ENCODE results near the gene ALKBH5.

Gene ALKBH5

GRCh38 chr17:18246880-18247612 lies 63.4 kb downstream of the ALKBH5 start:
- Histone ChIP-seq H3K9me3 (ENCODE audit: control insufficient read depth in 2 of 2, low read length in 2 of 2) (no peaks in the 10 kb centered on the region), H3K27me3 (ENCODE audit: control insufficient read depth in 1 of 2, insufficient read depth in 2 of 2, low read length in 2 of 2) (no peaks in the 10 kb centered on the region), H3K9ac (ENCODE audit: low read length in 2 of 2) (no peak overlapping the region), H3K4me1 (ENCODE audit: control insufficient read depth, insufficient read depth, low read length) (peaks cover 15% of the 10 kb centered on the region), H3K4me3 (ENCODE audit: low read length in 2 of 2) (no peak overlapping the region), H3K36me3 (ENCODE audit: control insufficient read depth in 2 of 2, insufficient read depth in 2 of 2, low read length in 2 of 2) (peaks cover 43 to 55% of the 10 kb centered on the region in 2 donors), H3K27ac (ENCODE audit: low read length) (no peak overlapping the region)

GRCh38 chr17:18247613-18248001 lies 64.0 kb downstream of the ALKBH5 start:
- no peaks in the 10 kb centered on the region for H3K27me3 ChIP-seq (ENCODE audit: control insufficient read depth in 1 of 2, insufficient read depth in 2 of 2, low read length in 2 of 2)
- H3K9ac ChIP-seq (ENCODE audit: low read length in 2 of 2): no peak overlapping the region
- no peaks in the 10 kb centered on the region for H3K9me3 ChIP-seq (ENCODE audit: control insufficient read depth in 2 of 2, low read length in 2 of 2)
- H3K4me3 ChIP-seq (ENCODE audit: low read length in 2 of 2): no peak overlapping the region
- H3K4me1 ChIP-seq (ENCODE audit: control insufficient read depth, insufficient read depth, low read length): peaks cover 15% of the 10 kb centered on the region
- no peak overlapping the region for H3K27ac ChIP-seq (ENCODE audit: low read length)
- peaks cover 48 to 60% of the 10 kb centered on the region in 2 donors for H3K36me3 ChIP-seq (ENCODE audit: control insufficient read depth in 2 of 2, insufficient read depth in 2 of 2, low read length in 2 of 2)

- Histone ChIP-seq H3K4me1 (ENCODE audit: control insufficient read depth, insufficient read depth, low read length) (peaks cover 15% of the 10 kb centered on the region), H3K27me3 (ENCODE audit: control insufficient read depth in 1 of 2, insufficient read depth in 2 of 2, low read length in 2 of 2) (no peaks in the 10 kb centered on the region), H3K4me3 (ENCODE audit: low read length in 2 of 2) (no peak overlapping the region), H3K36me3 (ENCODE audit: control insufficient read depth in 2 of 2, insufficient read depth in 2 of 2, low read length in 2 of 2) (peaks cover 53 to 62% of the 10 kb centered on the region in 2 donors), H3K9ac (ENCODE audit: low read length in 2 of 2) (no peak overlapping the region), H3K27ac (ENCODE audit: low read length) (no peak overlapping the region), H3K9me3 (ENCODE audit: control insufficient read depth in 2 of 2, low read length in 2 of 2) (no peaks in the 10 kb centered on the region)
These were observed 64.7 kb downstream of the ALKBH5 start for GRCh38 chr17:18248300-18248731.

GRCh38 chr17:18248811-18249210 lies 65.2 kb downstream of the ALKBH5 start:
- Histone ChIP-seq H3K27me3 (ENCODE audit: control insufficient read depth in 1 of 2, insufficient read depth in 2 of 2, low read length in 2 of 2) (no peaks in the 10 kb centered on the region), H3K4me1 (ENCODE audit: control insufficient read depth, insufficient read depth, low read length) (peaks cover 15% of the 10 kb centered on the region), H3K9ac (ENCODE audit: low read length in 2 of 2) (no peak overlapping the region), H3K9me3 (ENCODE audit: control insufficient read depth in 2 of 2, low read length in 2 of 2) (no peaks in the 10 kb centered on the region), H3K36me3 (ENCODE audit: control insufficient read depth in 2 of 2, insufficient read depth in 2 of 2, low read length in 2 of 2) (peaks cover 55 to 62% of the 10 kb centered on the region in 2 donors), H3K27ac (ENCODE audit: low read length) (no peak overlapping the region), H3K4me3 (ENCODE audit: low read length in 2 of 2) (no peak overlapping the region)

GRCh38 chr17:18250259-18250658 lies 66.6 kb downstream of the ALKBH5 start:
- Histone ChIP-seq H3K27me3 (ENCODE audit: control insufficient read depth in 1 of 2, insufficient read depth in 2 of 2, low read length in 2 of 2) (no peaks in the 10 kb centered on the region), H3K9me3 (ENCODE audit: control insufficient read depth in 2 of 2, low read length in 2 of 2) (no peaks in the 10 kb centered on the region), H3K36me3 (ENCODE audit: control insufficient read depth in 2 of 2, insufficient read depth in 2 of 2, low read length in 2 of 2) (peaks cover 64 to 69% of the 10 kb centered on the region in 2 donors), H3K9ac (ENCODE audit: low read length in 2 of 2) (no peak overlapping the region), H3K4me1 (ENCODE audit: control insufficient read depth, insufficient read depth, low read length) (peaks cover 15% of the 10 kb centered on the region), H3K27ac (ENCODE audit: low read length) (no peak overlapping the region), H3K4me3 (ENCODE audit: low read length in 2 of 2) (no peak overlapping the region)

- no peak overlapping the region for H3K4me3 ChIP-seq (ENCODE audit: low read length in 2 of 2)
- no peaks in the 10 kb centered on the region for H3K9me3 ChIP-seq (ENCODE audit: control insufficient read depth in 2 of 2, low read length in 2 of 2)
- H3K36me3 ChIP-seq (ENCODE audit: control insufficient read depth in 2 of 2, insufficient read depth in 2 of 2, low read length in 2 of 2): peaks cover 64 to 69% of the 10 kb centered on the region in 2 donors
- H3K4me1 ChIP-seq (ENCODE audit: control insufficient read depth, insufficient read depth, low read length): peaks cover 15% of the 10 kb centered on the region
- H3K27ac ChIP-seq (ENCODE audit: low read length): no peak overlapping the region
- H3K9ac ChIP-seq (ENCODE audit: low read length in 2 of 2): no peak overlapping the region
- H3K27me3 ChIP-seq (ENCODE audit: control insufficient read depth in 1 of 2, insufficient read depth in 2 of 2, low read length in 2 of 2): no peaks in the 10 kb centered on the region
These were observed 67.1 kb downstream of the ALKBH5 start for GRCh38 chr17:18250708-18251107.

- H3K9me3 ChIP-seq (ENCODE audit: control insufficient read depth in 2 of 2, low read length in 2 of 2): no peaks in the 10 kb centered on the region
- H3K4me1 ChIP-seq (ENCODE audit: control insufficient read depth, insufficient read depth, low read length): peaks cover 15% of the 10 kb centered on the region
- no peak overlapping the region for H3K27ac ChIP-seq (ENCODE audit: low read length)
- no peak overlapping the region for H3K9ac ChIP-seq (ENCODE audit: low read length in 2 of 2)
- H3K27me3 ChIP-seq (ENCODE audit: control insufficient read depth in 1 of 2, insufficient read depth in 2 of 2, low read length in 2 of 2): no peaks in the 10 kb centered on the region
- H3K36me3 ChIP-seq (ENCODE audit: control insufficient read depth in 2 of 2, insufficient read depth in 2 of 2, low read length in 2 of 2): peaks cover 64 to 68% of the 10 kb centered on the region in 2 donors
- no peak overlapping the region for H3K4me3 ChIP-seq (ENCODE audit: low read length in 2 of 2)
These were observed 67.6 kb downstream of the ALKBH5 start for GRCh38 chr17:18251204-18251603.

GRCh38 chr17:18252160-18252559 lies 68.5 kb downstream of the ALKBH5 start:
- Histone ChIP-seq H3K4me3 (ENCODE audit: low read length in 2 of 2) (no peak overlapping the region), H3K27me3 (ENCODE audit: control insufficient read depth in 1 of 2, insufficient read depth in 2 of 2, low read length in 2 of 2) (no peaks in the 10 kb centered on the region), H3K9ac (ENCODE audit: low read length in 2 of 2) (no peak overlapping the region), H3K9me3 (ENCODE audit: control insufficient read depth in 2 of 2, low read length in 2 of 2) (no peaks in the 10 kb centered on the region), H3K36me3 (ENCODE audit: control insufficient read depth in 2 of 2, insufficient read depth in 2 of 2, low read length in 2 of 2) (peaks cover 61 to 63% of the 10 kb centered on the region in 2 donors), H3K4me1 (ENCODE audit: control insufficient read depth, insufficient read depth, low read length) (peaks cover 23% of the 10 kb centered on the region), H3K27ac (ENCODE audit: low read length) (no peak overlapping the region)

- Histone ChIP-seq H3K9ac (ENCODE audit: low read length in 2 of 2) (no peak overlapping the region), H3K4me1 (ENCODE audit: control insufficient read depth, insufficient read depth, low read length) (peaks cover 22% of the 10 kb centered on the region), H3K4me3 (ENCODE audit: low read length in 2 of 2) (no peak overlapping the region), H3K27ac (ENCODE audit: low read length) (no peak overlapping the region), H3K9me3 (ENCODE audit: control insufficient read depth in 2 of 2, low read length in 2 of 2) (no peaks in the 10 kb centered on the region), H3K36me3 (ENCODE audit: control insufficient read depth in 2 of 2, insufficient read depth in 2 of 2, low read length in 2 of 2) (peaks cover 58 to 61% of the 10 kb centered on the region in 2 donors), H3K27me3 (ENCODE audit: control insufficient read depth in 1 of 2, insufficient read depth in 2 of 2, low read length in 2 of 2) (no peaks in the 10 kb centered on the region)
These were observed 69.7 kb downstream of the ALKBH5 start for GRCh38 chr17:18253187-18253884.

- Histone ChIP-seq H3K9ac (ENCODE audit: low read length in 2 of 2) (no peak overlapping the region), H3K36me3 (ENCODE audit: control insufficient read depth in 2 of 2, insufficient read depth in 2 of 2, low read length in 2 of 2) (peaks cover 54 to 58% of the 10 kb centered on the region in 2 donors), H3K27me3 (ENCODE audit: control insufficient read depth in 1 of 2, insufficient read depth in 2 of 2, low read length in 2 of 2) (no peaks in the 10 kb centered on the region), H3K9me3 (ENCODE audit: control insufficient read depth in 2 of 2, low read length in 2 of 2) (no peaks in the 10 kb centered on the region), H3K27ac (ENCODE audit: low read length) (no peak overlapping the region), H3K4me3 (ENCODE audit: low read length in 2 of 2) (no peak overlapping the region), H3K4me1 (ENCODE audit: control insufficient read depth, insufficient read depth, low read length) (peaks cover 23% of the 10 kb centered on the region)
These were observed 70.6 kb downstream of the ALKBH5 start for GRCh38 chr17:18253947-18254821.
